HuH-7 (cell line): ENCODE measurements around the gene FOXF1.
A peak's percentile ranks its signal among the peaks of the same experiment; 100 is the strongest.

Experiments used
- DNase-seq: peaks from one replicate; pipeline ENCODE4 v3.0.0; 2011; ENCODE audit warnings: low spot score

FOXF1 gene

DNA sequence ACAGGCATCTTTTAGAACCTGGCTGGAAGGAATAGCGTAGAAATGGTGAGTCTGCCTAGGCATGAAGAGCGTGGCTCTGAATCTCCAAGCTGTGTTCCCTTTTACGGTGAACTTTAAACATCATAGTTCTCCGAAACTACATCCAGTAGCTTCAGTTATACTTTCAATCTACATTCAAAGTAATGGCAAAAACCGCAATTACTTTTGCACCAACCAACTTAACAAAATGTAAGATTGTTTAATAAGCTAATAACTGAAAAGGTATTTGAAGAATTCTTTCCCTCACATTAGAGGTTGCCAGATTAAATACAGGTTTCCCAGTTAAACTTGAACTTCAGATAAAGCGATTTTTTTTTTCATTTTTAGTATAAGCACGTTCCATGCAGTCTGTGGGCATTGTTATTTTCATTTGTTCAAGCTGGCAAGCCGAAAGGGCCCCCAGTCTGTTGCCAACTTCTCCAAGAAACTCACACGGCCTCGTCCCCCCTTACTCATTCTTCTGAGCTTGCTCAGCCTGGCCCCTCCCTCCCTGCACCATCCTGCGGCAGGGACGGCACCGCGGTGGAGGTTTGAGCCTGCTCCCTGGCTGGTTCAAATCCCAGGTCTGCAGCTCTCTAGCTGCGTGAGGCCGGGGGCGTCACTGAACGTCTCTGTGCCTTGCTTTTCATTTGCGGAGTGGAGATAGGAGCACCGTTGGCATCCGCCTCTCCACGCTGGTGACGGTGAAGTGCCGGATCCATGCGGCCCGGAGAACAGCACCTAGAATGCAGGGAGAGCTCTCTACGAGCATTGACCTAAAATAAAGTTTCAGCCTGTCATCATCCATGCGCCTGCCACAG lies 48.2 kb downstream of the FOXF1 start:
- DNase-seq = no peak

DNA sequence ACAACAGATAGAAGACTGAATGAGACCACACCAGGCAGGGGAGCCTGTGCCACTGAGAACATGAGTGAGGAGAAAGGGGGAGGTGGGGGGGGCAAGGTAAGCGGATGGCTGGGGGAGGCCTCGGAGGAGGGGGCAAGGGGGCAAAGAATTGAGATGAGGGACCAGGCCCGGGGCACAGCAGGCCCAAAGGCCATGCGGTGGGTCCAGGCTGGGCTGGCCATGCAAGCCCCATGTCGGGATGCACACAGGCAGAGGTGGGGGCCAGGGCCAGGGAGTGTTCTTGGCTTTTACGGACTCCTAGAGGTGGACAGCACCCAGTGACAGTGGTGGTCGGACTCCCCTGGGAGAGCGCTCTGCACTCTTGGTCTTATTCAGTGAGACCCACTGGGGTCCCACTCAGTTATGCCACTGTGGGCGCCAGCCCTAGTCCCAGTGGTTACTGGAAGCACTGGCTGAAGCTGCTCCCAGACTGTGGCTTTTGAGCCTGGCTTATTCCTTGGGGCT lies 49.5 kb downstream of the FOXF1 start:
- no peak for DNase-seq

- DNase-seq = no peak
Measured at GRCh38 chr16:86562356-86562755, 52.0 kb downstream of the FOXF1 start.

- DNase-seq = peak; percentile 86
Measured at GRCh38 chr16:86563469-86564345, 53.4 kb downstream of the FOXF1 start.
